Measurements from ENCODE around the gene PPFIA3.
A peak's percentile ranks its signal among the peaks of the same experiment; 100 is the strongest.

PPFIA3 gene

DNA sequence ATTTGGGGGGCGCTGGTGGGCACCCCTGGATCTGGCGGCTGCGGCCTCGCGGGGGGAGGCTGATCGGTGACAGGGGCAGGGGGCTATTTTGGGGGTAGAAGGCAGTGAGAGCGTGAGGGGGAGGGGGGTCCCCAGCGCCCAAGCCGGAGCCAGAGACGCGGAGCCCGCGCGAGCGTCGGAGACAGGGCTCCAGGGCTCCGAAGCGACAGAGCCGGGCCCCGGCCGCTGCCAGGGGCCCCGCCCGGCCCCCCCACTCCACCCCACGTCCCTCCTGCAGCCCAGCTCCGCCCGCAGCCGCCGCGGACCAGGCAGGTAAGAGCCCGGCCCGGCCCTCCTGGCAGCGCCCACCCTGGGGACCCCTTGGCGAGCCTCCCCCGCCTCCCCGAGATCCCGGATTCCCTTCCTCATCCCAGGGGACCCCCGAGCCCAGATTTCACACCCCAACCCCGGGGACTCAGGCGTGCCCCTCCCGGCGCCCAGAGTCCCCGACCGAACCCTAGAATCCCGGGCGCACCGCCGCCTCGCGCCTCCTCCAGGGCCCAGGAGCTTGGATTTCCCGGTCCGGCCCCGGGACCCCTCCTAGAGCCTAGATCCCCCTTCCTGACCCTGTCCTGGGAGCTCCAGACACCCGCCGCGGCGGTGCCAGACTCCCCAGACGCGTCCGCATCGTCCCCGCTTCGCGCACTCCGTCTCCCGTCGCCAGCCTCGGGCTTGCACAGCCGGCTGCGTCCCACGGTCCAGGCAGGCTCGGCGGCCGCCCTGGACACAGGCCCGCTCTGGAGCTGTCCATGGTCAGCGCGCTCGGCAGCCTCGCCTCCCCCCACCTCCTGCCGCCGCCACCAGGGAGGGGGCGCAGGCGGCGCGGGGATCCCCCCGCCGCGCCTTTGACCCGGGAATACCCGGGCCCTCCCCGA is at the start of gene PPFIA3:
Gene PPFIA3, plus strand, starts transcription at position 134 of the 914 bp plus-strand sequence. CDS start 8,330 bp downstream, outside the sequence.
- no peak for DNase-seq

DNA sequence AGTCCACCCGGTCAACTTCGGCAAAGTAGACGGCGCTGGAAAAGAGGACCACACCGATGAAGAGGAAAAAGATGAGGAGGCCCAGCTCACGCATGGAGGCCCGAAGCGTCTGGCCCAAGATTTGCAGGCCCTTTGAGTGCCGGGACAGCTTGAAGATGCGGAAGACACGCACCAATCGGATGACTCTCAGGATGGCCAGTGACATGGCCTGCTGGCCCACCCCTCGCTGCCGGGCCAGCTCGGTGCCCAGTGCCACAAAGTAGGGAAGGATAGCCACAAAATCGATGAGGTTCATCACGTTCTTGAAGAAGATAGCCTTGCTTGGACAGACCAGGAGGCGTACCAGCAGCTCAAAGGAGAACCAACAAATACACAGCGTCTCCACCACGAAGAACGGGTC is 48.9 kb upstream of the PPFIA3 start:
- DNase-seq: no peak

- no peak for DNase-seq
Observed at GRCh38 chr19:49071860-49072547, 47.3 kb upstream of the PPFIA3 start.

DNA sequence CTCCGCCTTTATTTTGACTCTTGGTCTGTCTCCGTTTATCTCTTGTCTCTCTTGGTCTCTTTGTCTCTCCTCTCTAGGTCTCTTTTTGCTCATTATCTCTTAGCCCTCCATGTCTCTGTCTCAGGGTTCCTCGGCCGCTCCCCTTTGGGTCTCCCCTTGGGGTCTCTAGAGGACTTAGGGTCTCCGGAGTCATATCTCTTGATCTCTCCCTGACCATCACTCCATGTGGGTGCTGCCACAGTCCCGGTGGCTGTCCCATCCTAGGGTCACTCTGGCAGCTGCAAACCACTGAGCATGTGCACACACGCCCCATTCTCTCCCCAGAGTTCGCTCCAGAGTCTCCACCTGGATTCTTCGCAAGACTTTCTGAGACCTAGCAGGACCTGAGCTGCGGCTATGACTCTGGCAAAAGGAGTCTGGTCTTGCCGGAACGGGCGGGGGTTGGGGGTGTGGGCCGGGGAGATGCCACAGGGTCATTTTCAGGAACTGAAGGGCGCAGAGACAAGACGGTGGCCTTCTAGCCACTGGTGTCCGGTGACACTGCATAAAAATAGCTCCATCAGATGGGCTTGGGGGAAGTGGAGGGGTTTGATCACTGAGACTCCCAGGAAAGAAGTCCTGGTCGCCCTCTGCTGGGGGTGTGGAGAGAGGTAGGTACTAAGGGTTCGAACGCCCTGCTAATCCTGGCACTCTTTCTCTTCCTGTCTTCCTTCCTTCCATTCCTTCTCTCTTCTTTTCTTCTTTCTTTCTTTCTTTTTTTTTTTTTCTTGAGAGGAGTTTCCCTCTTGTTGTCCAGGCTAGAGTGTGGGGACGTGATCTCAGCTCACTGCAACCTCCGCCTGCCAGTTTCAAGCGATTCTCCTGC is 45.6 kb upstream of the PPFIA3 start:
- DNase-seq: no peak

GRCh38 chr19:49074869-49075268 is 44.5 kb upstream of the PPFIA3 start:
- peak; percentile 24 for DNase-seq

DNA sequence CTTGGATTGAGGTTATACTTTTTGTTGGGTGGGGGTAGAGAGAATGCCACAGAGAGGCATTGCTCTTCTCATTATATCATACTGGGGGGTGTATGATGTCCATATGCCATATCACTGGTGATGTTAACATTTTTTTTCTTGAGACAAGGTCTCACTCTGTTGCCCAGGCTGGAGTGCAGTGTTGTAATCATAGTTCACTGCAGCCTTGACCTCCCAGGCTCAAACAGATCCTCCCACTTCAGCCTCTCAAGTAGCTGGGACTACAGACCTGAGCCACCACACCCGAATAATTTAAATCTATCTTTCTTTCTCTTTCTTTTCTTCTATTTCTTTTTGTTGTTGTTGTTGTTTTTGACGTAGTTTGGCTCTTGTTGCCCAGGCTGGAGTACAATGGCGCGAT is 39.0 kb upstream of the PPFIA3 start:
- no peak for DNase-seq

- DNase-seq: no peak
Observed at GRCh38 chr19:49081273-49081672, 38.1 kb upstream of the PPFIA3 start.

GRCh38 chr19:49084206-49085019 is 34.9 kb upstream of the PPFIA3 start:
- DNase-seq: no peak

DNA sequence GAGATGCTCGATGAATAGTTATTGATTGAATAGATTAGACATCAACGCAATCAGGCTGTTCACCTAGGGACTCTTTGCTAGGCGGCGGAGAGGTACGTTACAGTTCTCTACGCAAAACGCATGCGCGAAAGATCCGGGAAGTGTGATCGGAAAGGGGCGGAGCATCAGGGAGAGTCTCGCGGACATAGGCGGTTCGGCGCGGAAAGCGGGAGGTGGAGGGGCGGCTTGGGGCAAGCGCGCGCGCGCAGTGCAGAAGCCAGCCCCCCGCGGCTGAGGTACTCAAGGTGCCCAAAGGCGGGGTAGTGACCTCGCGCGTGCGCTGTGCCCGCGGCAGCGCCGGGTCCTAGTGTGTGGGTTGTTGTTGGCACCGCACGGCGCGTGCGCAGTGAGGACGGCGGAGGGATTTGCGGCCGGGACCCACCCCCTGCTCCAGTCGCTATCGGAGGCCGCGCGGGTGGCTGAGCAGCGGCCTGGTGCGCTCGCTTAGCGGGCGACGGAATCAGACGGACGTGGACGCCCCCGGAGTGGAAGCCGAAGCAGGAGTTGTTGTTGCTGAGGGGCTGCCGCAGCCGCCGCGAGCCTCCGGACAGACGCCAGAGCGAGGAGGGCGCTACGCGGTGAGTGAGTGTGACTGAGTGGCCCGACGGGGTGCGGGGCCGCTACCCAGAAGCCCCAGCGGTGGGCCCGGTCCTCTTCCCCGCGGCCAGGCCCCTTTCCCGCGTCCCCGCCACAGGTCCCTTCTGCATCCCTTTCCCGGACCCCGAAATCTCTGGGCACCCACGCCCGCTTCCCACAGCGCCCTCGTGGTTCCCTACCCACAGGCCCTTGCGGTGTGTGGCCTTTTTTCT is 34.1 kb upstream of the PPFIA3 start, which contains the start of gene SNRNP70:
Gene SNRNP70, plus strand, starts transcription at position 432 of the 848 bp plus-strand sequence. CDS start 964 bp downstream, outside the sequence.
- peak; percentile 100 for DNase-seq

DNA sequence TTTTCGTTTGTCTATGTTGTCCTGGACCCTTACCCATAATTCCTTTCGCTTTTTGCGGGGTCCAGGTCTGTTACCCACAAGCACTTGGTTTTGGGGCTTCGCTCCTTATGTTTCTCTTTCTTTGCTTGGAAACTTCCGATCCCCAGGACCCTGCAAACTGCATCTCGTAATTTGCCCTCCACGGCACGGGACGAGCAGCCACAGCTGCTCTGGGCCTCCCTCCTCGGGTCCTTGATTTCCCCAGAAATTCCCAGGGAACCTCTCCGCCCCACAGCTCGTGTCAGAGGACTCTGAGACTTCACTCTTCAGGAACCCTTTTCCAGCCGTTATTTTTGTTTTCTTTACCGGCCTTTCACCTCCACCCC is 33.5 kb upstream of the PPFIA3 start:
- DNase-seq: no peak

GRCh38 chr19:49086296-49086695 is 33.0 kb upstream of the PPFIA3 start:
- DNase-seq: no peak

DNA sequence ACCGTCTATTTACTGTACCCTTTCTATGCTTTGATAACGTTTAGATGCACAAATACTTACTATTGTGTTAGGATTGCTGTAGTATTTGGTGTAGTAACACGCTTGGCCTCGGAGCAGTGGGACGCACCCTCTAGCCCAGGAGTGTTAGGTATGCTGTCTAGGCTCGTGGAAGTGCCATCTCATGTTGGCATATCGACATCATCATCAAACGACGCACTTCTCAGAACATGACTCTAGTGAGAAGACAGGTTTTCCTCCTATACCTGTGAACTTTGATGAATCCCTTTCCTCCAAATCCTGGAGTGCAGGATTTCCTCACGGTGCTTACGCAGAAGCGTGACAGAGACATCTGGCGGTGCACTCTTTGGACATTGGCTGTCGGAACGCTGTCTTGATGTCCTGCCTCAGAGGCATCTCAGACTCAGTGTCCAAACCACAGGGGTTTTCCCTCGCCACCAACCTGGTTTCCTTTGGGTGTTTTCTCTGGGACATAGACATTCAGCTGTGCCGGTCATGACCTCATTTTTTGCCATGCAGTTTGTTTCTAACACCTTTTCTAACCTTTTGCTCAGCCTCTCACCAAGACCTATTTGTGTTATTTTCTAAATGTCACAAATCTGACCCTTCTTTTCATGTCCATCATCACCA is 27.8 kb upstream of the PPFIA3 start:
- no peak for DNase-seq

- no peak for DNase-seq
Observed at GRCh38 chr19:49092686-49093085, 26.7 kb upstream of the PPFIA3 start.

- no peak for DNase-seq
Observed at GRCh38 chr19:49094505-49095482, 24.6 kb upstream of the PPFIA3 start.

DNA sequence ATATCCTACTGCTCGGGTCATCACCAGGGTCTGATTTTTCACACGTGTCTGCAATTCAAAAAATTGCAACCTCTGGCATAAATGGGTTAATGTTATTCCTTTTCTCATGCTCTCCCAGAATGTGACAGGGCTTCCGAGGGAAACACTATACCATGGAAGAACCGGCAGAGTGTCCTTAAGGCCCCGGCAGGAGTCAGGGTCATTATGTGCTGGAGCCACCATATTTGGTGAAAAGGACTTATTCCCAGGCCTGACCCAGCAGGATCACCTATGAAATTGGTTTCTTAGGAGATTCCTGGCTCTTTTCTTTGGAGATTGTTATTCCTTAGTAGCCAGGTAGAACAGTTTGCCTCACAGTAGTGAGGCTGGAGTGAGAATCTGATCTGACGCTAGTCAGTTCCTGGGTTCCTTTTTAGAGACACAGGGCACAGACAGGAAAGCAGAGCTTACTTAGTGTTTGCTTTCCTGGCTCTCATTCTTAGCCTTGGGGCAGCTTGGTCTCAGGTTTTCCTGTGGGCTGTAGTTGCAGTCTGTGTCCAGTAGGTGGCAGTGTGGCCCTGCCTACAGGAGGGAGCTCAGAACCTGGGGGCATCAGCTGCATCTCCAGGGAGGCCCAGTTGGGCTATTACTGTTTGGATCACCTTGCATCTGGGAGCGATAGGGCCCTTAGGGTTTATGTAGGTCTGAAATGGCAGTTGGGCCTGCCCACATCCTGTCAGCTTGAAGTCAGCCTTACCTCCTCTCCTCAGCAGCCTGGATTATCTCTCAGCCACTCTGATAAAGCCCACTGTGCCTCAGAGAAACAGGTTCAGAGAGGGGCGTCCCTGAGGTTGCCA is 21.7 kb upstream of the PPFIA3 start:
- DNase-seq: peak; percentile 81

DNA sequence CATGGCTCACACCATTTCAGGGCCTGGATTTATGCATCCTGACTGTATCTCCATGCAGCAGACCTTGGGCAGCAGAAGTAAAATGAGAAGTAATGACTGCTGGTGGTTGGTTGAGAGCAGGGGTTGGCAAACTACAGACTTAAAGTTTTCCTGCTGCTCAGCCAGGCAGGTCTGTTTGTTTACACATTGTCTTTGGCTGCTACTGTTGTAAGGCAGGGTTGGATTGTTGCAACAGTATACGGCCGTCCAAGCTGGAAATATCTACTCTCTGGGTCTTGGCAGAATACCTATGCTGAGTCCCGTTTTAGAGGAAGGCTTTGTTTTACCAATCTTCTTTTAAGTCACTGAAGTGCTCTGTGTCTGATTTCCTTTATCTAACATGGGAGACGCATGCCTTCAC is 20.5 kb upstream of the PPFIA3 start:
- DNase-seq: no peak

GRCh38 chr19:49101160-49101559 is 18.2 kb upstream of the PPFIA3 start:
- no peak for DNase-seq

DNA sequence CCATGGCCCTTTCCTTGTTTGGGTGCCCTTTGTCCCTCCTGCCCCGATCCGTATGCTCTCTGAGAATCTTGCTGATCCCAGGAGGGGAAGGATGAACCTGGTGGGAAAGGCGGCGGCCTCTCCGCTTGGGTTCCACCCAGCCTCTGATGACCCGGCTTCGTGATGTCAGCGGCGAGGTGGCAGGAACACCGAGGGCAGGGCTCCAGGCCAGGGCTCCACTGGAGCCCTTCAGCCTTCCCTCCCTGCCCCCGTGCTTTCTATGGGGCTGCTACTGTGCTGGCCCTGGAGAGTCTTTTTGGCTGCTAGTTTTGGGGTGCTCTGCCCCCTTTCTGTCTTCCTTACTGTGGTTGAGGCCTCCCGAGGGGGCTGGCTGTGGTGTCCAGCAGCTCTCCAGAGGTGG is 17.0 kb upstream of the PPFIA3 start:
- DNase-seq: no peak

All from NCI-H748 treated with DMSO at 0.1 percent for 48 hours (cell line).